ENCODE results near the gene GABRE.

The GABRE gene

DNA sequence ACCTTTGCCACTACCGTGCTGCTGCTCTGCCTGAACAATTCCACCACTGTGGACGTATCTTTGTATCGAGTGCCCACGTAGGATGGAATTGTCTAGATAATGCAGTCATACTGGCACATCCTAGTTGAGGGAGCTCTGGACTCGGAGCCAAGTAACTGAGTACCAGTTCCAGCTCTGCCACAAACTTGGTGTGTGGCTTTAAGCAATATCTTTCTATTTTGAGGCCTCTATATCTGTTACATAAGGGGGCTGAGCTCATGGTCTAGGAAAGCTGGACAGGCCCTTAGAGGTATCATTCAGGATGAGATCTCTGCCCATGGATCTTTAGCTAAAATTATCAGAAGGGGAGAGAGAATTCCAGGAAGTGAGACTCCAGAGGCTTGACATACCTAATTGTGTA is 12.4 kb downstream of the GABRE start:
- DNase-seq (ENCODE audit: low read depth): no peak
- no peak for TF ChIP-seq MYC (IDR thresholded peaks at IDR 0.05; ENCODE audit: low read depth, low read length)
- TF ChIP-seq, protein P1, sequence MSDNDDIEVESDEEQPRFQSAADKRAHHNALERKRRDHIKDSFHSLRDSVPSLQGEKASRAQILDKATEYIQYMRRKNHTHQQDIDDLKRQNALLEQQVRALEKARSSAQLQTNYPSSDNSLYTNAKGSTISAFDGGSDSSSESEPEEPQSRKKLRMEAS (IDR thresholded peaks at IDR 0.05; ENCODE audit: low read depth, low read length): no peak
- TF ChIP-seq, protein P2, sequence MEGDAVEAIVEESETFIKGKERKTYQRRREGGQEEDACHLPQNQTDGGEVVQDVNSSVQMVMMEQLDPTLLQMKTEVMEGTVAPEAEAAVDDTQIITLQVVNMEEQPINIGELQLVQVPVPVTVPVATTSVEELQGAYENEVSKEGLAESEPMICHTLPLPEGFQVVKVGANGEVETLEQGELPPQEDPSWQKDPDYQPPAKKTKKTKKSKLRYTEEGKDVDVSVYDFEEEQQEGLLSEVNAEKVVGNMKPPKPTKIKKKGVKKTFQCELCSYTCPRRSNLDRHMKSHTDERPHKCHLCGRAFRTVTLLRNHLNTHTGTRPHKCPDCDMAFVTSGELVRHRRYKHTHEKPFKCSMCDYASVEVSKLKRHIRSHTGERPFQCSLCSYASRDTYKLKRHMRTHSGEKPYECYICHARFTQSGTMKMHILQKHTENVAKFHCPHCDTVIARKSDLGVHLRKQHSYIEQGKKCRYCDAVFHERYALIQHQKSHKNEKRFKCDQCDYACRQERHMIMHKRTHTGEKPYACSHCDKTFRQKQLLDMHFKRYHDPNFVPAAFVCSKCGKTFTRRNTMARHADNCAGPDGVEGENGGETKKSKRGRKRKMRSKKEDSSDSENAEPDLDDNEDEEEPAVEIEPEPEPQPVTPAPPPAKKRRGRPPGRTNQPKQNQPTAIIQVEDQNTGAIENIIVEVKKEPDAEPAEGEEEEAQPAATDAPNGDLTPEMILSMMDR (IDR thresholded peaks at IDR 0.05; ENCODE audit: low read depth, low read length): no peak
- TF ChIP-seq POLR2A (IDR thresholded peaks at IDR 0.05; ENCODE audit: extremely low read depth, insufficient read length): no peak
- H3K4me3 ChIP-seq (ENCODE audit: low read depth, low read length): no peak overlapping the region

DNA sequence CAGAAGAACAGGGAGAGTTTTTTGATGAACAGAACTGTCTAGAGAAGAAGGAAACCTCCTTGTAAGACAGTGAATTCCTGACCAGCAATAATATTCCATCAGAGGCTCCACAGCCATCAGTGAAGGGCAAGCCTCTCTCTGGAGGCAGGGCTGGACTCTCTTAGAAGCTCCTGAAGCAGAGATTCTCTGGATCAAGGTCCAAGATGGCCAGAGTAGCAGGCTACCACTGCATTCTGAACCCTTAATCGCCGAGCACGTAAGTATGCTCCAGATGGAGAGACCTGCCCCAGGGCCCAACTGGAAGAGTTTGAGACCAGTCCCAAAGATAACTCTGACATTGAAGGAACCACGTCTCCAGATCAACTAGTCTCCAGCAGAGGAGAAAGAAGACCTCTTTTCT is 16.4 kb downstream of the GABRE start:
- TF ChIP-seq, protein P1 (IDR thresholded peaks at IDR 0.05; ENCODE audit: low read depth, low read length): no peak
- no peak for TF ChIP-seq POLR2A (IDR thresholded peaks at IDR 0.05; ENCODE audit: extremely low read depth, insufficient read length)
- TF ChIP-seq MYC (IDR thresholded peaks at IDR 0.05; ENCODE audit: low read depth, low read length): no peak
- TF ChIP-seq, protein P2 (IDR thresholded peaks at IDR 0.05; ENCODE audit: low read depth, low read length): no peak
- H3K4me3 ChIP-seq (ENCODE audit: low read depth, low read length): no peak overlapping the region
- DNase-seq (ENCODE audit: low read depth): no peak

DNA sequence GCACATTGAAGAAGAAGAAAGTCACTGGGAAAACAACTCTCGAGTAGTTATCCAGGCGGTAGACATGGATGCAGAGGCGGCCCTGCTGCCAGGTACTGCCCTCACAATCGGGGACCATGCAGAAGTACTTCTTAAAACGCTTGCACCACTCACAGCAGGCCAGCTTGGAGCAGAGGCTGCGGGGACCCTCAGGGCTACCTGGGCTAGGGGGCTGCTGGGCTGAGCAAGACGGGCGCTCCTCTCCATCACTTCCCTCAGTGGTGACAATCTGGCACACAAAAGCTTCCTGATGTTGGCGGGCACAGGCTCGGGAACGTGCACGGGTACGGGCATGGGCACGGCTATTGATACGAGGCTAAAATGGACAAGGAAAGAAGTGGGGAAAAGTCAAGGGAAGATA is 19.7 kb downstream of the GABRE start:
- H3K4me3 ChIP-seq (ENCODE audit: low read depth, low read length): no peak overlapping the region
- DNase-seq (ENCODE audit: low read depth): no peak
- TF ChIP-seq POLR2A (IDR thresholded peaks at IDR 0.05; ENCODE audit: extremely low read depth, insufficient read length) (no peak), MYC (IDR thresholded peaks at IDR 0.05; ENCODE audit: low read depth, low read length) (no peak)
- TF ChIP-seq, protein P1 (IDR thresholded peaks at IDR 0.05; ENCODE audit: low read depth, low read length): no peak
- TF ChIP-seq, protein P2 (IDR thresholded peaks at IDR 0.05; ENCODE audit: low read depth, low read length): no peak

DNA sequence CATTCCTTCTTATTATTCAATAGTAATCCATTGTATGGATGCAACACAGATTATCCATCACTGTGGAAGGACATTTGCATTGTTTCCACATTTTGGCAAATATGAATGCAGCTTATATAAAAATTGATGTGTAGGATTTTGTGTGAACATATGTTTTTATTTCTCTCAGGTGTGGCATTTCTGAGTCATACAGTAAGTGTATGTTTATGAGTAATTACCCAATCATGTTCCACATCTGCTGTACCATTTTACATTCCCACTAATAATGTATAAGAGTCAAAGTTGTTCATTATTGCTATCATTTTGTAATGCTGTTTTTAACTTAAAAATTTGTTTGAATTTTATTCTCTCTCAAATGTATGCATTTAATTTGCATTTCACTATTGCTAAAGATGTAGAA is 36.3 kb downstream of the GABRE start:
- no peak for TF ChIP-seq MYC (IDR thresholded peaks at IDR 0.05; ENCODE audit: low read depth, low read length)
- TF ChIP-seq, protein P2 (IDR thresholded peaks at IDR 0.05; ENCODE audit: low read depth, low read length): no peak
- DNase-seq (ENCODE audit: low read depth): no peak
- no peak overlapping the region for H3K4me3 ChIP-seq (ENCODE audit: low read depth, low read length)

DNA sequence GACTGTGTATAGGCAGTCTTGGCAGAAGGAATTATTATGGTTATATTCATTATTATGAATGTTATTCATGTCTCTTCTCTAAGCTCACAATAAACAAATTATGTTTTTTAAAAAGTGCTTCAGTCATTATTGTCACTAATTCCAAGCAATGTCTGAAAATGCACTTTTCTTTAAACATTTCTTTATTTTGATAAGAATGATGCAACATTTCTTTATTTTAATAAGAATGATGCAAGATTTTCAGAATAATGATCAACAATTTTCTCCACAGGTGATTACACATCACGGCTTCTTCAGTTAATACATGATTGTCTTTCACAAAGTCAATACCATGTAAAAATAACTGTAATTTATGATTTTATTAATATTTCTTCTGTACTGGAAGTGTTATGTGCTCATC is 39.1 kb downstream of the GABRE start:
- H3K4me3 ChIP-seq (ENCODE audit: low read depth, low read length): no peak overlapping the region
- DNase-seq (ENCODE audit: low read depth): no peak
- TF ChIP-seq, protein P1 (IDR thresholded peaks at IDR 0.05; ENCODE audit: low read depth, low read length): no peak
- TF ChIP-seq, protein P2 (IDR thresholded peaks at IDR 0.05; ENCODE audit: low read depth, low read length): no peak
- TF ChIP-seq POLR2A (IDR thresholded peaks at IDR 0.05; ENCODE audit: extremely low read depth, insufficient read length) (no peak), MYC (IDR thresholded peaks at IDR 0.05; ENCODE audit: low read depth, low read length) (no peak)

DNA sequence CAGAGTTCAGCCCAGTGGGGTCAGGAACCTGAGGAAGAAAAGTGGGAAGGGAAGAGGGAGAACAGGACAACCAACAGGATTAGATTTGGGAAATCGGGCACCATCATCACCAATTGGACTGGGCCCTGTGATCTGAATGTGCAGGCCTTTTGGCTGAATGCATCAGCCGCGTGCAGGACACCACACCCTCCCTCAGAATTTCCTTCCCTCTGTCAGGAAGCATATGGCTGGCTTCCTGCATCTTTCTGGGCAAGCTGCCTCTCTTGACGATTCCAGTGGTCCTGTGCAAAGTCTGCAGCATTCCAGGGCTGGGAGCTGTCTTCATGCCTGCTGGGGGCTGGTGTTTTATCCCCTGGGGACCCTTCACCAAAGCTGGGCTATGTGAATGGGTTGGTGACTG is 45.4 kb downstream of the GABRE start:
- no peak for DNase-seq (ENCODE audit: low read depth)
- TF ChIP-seq POLR2A (IDR thresholded peaks at IDR 0.05; ENCODE audit: extremely low read depth, insufficient read length): no peak
- TF ChIP-seq, protein P1 (IDR thresholded peaks at IDR 0.05; ENCODE audit: low read depth, low read length): no peak
- TF ChIP-seq, protein P2 (IDR thresholded peaks at IDR 0.05; ENCODE audit: low read depth, low read length): no peak
- no peak for TF ChIP-seq MYC (IDR thresholded peaks at IDR 0.05; ENCODE audit: low read depth, low read length)
- no peak overlapping the region for H3K4me3 ChIP-seq (ENCODE audit: low read depth, low read length)

All from NB4 (cell line).